Activated naive CD8-positive, alpha-beta T cell treated with anti-CD3 and anti-CD28 coated beads, Interleukin-2, amount 50 U/mL, for 16 hours (primary cell): ENCODE measurements around the gene RP9.

ENCODE experiments used
- DNase-seq: peaks from one replicate; pipeline ENCODE4 v3.0.0-alpha.2; 2020; ENCODE audit warnings: low read depth, low spot score

The RP9 gene

DNA sequence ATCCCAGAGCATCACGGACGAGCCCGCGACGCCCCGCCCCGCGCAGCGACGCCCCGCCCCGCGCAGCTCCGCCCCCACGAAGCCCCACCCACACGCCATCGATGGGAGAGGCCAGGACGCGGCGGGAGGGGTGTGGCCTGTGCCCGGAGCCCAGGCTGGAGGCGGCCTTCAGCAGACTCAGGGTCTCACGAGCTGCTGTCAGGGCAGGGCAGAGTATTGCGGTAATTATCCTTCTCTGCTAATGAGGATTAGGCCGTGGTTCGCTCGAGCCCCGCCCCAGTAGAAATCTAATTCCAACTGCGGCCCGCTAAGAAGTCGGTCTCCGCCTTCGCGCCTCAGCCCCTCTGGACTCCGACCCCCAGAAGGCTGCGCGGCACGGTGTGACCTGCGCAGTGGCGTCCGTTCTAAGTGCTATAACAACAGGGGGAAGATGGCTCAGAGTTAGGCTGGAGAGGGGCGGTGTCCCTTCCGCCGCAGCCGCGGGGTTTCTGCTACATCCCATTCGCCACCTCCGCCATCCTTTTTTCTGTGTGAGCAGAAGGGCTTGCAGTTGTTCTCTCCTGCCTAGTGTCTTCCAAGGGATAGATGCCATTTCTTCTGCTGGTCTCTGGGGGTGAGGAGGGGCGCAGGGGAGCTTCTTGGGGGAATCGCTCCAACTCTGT is 46.3 kb downstream of the RP9 start:
- peak; percentile 80 for DNase-seq

DNA sequence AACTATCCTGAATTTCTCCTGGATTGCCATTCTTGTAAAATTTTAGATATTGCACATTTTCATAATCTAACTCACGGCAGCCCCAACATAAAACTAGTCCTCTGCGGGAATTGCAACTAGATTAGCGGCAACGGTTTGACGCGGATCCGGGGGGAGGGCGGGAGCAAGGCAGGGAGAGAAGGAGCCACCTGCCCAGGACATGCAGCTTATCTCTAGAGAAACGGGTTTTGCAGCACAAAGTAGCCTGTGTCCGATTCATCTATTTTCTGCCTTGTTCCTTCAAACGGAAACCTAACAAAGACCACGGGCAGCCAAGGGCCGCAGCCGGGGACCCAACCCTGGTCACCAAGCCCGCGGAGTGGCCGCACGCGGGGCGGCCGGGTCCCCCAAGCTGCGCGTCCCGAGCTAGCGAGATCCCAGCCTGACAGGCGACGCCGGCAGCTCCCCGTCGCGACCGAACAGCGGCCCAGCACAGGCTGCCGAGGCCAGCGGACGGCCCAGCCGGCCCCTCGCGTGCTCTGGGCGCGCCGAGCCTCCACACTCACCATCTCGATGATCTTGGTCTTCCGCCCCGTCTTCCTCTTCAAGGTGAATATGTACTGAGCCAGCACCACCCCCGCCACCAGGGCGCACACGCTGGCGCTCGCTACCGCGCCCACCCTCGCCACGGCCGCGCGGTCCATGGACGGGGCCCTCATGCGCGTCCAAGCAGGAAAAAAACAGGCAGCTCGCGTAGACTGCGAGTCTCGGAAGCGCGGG is 47.0 kb downstream of the RP9 start, which contains the start of gene NT5C3A:
Gene NT5C3A (minus strand): TSS at position 754 of the 759 bp plus-strand sequence. CDS start 71 bp downstream, at position 683.
- no peak for DNase-seq

DNA sequence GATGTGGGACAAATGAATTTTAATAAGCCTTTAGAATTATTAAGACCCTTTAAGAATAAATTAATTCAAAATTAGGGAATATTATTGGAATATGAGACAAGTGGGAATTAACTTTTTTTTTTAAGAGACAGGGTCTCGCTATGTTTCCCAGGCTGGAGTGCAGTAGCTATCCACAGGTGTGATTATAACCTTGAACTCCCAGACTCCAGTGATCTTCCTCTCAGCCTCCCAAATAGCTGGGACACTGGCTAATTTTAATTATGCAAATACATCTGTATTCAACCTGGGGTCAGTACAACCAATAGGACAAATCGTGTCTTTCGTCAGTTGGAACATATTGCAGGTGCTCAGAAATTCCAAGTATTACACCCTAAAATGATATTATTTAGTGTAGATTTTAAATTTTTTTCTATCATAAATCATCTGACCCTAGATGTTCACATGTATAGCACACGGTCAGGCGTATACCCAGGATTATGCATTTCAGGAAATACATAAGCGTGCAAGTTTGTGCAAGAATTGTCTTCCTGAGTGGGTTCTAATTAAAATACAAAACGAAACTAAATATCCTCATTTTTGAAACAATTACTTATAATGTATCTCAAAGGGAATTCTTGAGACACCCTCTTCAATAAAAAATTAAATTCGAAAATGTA is 47.8 kb downstream of the RP9 start:
- no peak for DNase-seq

DNA sequence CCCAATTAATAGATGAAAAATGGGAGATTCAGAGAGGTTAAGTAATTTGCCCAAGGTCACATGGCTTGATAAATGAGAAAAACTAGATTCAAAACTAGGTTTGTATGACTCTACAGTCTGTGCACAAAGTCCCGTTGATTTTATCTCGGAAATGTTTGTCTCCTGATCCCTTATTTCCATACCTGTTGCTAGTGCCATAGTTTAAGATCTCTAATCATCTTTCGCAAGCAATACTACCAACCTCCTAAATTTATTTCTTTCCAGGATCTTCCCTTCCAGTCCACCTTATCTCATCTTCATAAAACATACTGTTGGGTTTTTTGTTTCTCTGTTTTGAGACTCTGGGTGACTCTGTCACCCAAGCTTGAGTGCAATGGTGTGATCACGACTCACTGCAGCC is 49.6 kb downstream of the RP9 start:
- no peak for DNase-seq

DNA sequence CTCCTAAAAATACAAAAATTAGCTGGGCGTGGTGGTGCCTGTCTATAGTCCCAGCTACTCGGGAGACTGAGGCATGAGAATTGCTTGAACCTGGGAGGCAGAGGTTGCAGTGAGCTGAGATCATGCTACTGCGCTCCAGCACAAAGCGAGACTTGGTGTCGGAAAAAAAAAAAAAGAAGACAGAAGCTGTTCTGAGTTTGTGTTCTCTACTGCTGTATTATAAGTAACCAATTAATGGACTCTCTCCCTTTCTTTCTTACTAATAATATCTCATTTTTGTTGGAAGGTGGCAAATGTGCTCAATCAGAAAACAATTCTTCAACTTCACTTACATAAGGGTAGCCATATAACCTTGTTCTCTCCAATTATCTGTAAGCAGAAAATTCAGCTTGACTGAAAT is 54.0 kb downstream of the RP9 start:
- DNase-seq = no peak

DNA sequence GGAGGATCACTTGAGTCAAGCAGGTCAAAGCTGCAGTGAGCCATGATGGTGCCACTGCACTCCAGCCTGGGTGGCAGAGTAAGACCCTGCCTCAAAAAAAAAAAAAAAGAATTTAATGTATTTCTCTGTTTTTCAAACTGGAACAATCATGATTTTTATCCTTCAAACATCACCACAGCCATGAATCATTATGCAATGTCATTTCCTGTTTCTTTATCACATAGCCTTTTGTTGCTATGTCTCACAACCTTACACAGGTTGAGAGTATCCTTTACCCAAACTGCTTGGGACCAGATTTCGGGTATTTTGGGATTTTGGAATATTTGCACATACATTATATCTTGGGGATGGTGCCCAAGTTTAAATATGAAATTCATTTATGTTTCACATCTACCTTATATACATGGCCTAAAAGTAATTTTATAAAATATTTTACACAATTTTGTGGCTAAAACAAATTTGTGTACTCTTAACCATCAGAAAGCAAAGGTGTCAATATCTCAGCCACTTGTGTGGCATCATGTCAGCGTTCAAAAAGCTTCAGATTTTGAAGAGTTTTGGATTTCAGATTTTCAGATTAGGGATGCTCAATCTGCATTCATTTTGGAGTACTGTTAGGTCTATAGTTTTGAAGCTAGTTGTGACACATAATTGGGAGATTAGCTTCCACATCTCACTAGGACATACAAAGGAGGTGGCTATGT is 54.8 kb downstream of the RP9 start:
- DNase-seq = no peak

DNA sequence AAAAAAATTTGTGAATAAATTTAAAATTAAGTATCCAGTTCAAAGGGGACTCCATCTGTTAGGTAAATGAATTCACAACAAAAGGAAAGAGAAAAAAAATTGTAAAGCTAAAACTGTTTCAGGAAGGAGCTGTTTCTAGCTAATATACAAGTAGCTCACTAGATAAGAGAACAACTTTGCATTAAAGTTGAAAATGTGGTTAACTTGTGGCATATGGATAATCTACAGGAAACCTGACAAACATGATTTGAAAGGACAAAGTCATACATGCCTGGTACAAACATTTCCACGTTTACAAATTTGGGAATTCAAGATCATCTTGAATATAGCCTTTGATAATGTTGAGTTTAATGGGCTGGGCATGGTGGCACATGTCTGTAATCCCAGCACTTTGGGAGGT is 55.5 kb downstream of the RP9 start:
- no peak for DNase-seq

DNA sequence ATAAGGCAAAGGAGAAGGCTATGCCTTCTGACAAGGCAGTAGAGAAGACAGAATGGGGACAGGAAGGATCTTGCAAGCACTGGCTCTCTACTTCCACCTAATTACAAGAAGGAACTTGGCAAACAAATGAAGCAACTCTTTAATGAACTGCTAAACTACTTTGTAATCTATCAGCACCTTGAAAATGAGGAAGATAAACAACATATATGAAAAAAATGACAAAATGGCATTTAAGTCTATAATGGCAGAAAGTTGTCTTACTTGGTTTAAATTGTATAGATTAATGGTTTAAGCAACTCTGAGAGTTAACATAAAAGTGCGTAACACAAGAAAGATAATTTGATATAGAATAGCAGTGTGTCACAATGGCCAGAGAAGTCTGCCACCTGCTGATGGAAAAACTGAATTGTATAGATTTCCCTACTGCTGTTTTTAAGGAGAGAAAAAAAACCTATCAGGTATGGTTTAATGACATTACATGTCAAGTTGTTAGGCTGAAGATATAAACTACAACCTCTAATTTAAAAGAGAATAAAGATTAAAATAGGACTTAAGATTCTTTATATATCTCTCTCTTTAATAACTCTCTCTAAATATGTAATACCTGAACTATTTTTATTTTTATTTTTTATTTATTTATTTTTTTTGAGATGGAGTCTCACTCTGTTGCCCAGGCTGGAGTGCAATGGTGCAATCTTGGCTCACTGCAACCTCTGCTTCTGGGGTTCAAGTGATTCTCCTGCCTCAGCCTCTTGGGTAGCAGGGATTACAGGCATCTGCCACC is 58.5 kb downstream of the RP9 start:
- no peak for DNase-seq

DNA sequence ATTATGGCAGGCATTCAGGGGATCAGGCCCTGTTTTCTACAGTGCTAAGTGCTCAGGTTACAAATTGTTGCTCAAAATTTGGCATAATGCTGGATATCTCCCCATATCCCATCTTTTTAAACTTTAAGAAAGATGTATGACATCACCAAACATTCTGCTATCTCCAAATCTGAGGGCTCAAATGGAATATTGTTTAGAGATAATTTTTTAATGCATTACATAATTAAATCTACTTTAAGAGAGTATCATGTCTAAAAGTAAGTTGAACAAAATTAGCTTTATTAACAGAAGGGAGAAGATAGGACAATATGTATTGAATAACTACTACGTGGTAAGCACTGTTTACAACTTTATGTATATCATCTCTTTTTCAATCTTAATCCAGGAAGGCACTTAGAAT is 60.5 kb downstream of the RP9 start:
- no peak for DNase-seq

DNA sequence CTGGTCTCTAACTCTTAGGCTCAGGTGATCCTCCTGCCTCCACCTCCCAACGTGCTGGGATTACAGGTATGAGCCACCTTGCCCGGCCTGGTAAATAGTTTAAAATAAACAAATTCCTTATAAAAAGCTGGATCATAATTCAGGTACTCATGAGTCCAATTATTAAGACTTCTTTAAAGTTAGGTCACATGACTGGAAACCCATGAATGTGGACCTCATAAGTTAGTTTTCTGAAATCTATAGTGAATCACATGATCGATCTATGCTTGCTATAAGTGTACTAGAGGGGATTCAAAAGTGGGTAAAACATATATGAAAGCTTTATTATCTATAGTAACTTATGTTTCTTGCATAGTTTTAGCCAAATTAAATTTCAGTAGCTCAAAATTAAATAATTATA is 60.9 kb downstream of the RP9 start:
- no peak for DNase-seq

DNA sequence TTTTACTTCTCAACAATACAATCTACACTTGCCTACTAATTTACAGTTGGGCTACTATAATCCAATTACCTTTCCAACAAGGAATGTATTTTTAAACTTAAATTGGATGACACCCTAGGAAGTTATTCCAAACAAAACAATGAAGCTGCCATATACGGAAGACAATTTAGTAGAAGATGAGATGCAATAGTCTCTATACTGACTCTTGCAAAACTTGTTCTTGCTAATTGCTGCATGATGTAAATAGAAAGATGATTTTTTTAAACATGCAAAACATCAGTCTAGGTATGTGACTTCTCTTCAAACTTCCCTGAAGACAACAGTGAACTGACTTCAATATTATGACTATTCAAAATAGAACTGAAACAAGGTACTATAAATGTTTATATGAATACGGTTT is 64.2 kb downstream of the RP9 start:
- DNase-seq = no peak
